ENCODE data around the gene C1QTNF6. TPM values are rescaled to one million over a fixed set of nuclear protein-coding genes. Genes with fewer than 3 reads are reported as not detected.
A peak's percentile ranks its signal among the peaks of the same experiment; 100 is the strongest.

C1QTNF6 gene
- total and polyA plus RNA-seq, 8 donors = 1.2 to 10.9 (median 3.0) TPM

- intact Hi-C loops (cut with DNase I) = loop anchor here in 1 of 3 donors (5.0 kb wide), 1 partner anchor 36 kb away; no protein-coding TSS in a partner anchor
Measured at GRCh38 chr22:37165940-37166674, 21.9 kb downstream of the C1QTNF6 start.

GRCh38 chr22:37165066-37165465 lies 23.0 kb downstream of the C1QTNF6 start:
- intact Hi-C loops (cut with DNase I) = loop anchor here in 1 of 3 donors (5.0 kb wide), 1 partner anchor 37 kb away; no protein-coding TSS in a partner anchor
- WGBS, 2 donors = 68 to 76% methylated on average over 9 of the region's 9 CpGs
- TF ChIP-seq CTCF (IDR thresholded peaks at IDR 0.05) = no peak
- Histone ChIP-seq H3K36me3 (no peaks in the 10 kb centered on the region), H3K27ac (no peak overlapping the region), H3K4me3 (no peak overlapping the region), H3K4me1 (no peaks in the 10 kb centered on the region), H3K9me3 (no peaks in the 10 kb centered on the region), H3K27me3 (no peaks in the 10 kb centered on the region)
- no peak for FAIRE-seq
- DNase-seq = peak in 1 of 6 donors; percentile 9
- no peak for ATAC-seq

More at GRCh38 chr22:37165940-37166674, 21.9 kb downstream of the C1QTNF6 start:
- Histone ChIP-seq H3K36me3 (no peaks in the 10 kb centered on the region), H3K4me3 (no peak overlapping the region), H3K9me3 (no peaks in the 10 kb centered on the region), H3K27ac (no peak overlapping the region), H3K4me1 (no peaks in the 10 kb centered on the region), H3K27me3 (no peaks in the 10 kb centered on the region)
- DNase-seq (peak in 3 of 6 donors; percentile 39 to 51 (median 43)), ATAC-seq (peak; percentile 22 to 51 (median 37)), FAIRE-seq (no peak)
- 42 to 49% methylated on average over 25 of the region's 25 CpGs for WGBS, 2 donors
- TF ChIP-seq CTCF (IDR thresholded peaks at IDR 0.05) = no peak

- H3K36me3 ChIP-seq = no peaks in the 10 kb centered on the region
- no peak for FAIRE-seq
- no peaks in the 10 kb centered on the region for H3K4me1 ChIP-seq
- no peak overlapping the region for H3K4me3 ChIP-seq
- intact Hi-C loops (cut with DNase I) = no loop called here
- H3K27ac ChIP-seq = no peak overlapping the region
- H3K27me3 ChIP-seq = no peaks in the 10 kb centered on the region
- H3K9me3 ChIP-seq = no peaks in the 10 kb centered on the region
- no peak for TF ChIP-seq CTCF (IDR thresholded peaks at IDR 0.05)
- WGBS, 2 donors = 48 to 63% methylated on average over 4 to 5 of the region's 5 CpGs
- no peak for ATAC-seq
- DNase-seq = no peak
Measured at GRCh38 chr22:37164505-37164887, 23.6 kb downstream of the C1QTNF6 start.

GRCh38 chr22:37163575-37164504 lies 24.2 kb downstream of the C1QTNF6 start:
- Histone ChIP-seq H3K4me3 (no peak overlapping the region), H3K4me1 (no peaks in the 10 kb centered on the region), H3K36me3 (no peaks in the 10 kb centered on the region), H3K27ac (no peak overlapping the region), H3K9me3 (no peaks in the 10 kb centered on the region), H3K27me3 (no peaks in the 10 kb centered on the region)
- no peak for FAIRE-seq
- ATAC-seq = no peak
- DNase-seq = peak in 1 of 6 donors; percentile 37
- intact Hi-C loops (cut with DNase I) = no loop called here
- TF ChIP-seq CTCF (IDR thresholded peaks at IDR 0.05) = no peak
- WGBS, 2 donors = 68 to 83% methylated on average over 22 of the region's 22 CpGs

Measured in pancreas (tissue), 10 donors.